ENCODE results near the gene MAN1C1.
A peak's percentile ranks its signal among the peaks of the same experiment; 100 is the strongest.

DNA sequence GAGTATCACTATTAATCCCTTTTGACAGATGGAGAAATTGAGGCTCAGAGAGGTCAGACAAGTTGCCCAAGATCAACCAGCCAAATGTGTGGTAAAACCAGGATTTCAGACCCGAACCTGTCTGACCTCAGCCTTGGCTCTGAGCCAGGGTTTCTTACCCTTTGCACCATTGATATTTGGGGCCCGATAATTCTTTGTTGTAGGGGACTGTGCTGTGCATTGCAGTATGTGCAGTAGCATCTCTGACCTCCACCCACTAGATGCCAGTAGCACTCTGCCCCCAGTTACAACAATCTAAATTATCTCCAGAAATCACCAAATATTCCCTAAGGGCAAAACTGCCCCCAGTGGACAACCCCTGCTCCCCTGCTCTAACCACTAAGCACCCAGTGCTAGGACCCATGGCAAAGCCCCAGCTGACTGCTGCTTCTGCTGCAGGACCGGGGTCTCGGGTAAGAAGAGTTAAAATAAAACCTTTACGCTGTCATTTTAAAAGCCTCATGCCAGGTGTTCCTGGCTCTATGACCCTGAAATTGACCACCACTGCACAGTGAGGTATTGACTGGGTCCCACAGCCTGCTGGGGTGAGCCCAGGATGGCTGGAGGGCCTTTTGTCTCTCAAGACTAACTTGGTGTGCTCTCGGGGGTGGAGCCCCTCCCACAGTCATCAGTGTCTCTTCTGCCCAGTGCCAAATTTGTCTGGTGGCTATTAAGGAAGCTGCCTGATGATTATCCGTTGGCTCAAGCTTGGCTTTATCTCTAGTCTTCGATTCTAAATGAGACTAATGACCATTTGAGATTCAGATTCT lies 5.6 kb upstream of the MAN1C1 start:
- TF ChIP-seq, protein P1, sequence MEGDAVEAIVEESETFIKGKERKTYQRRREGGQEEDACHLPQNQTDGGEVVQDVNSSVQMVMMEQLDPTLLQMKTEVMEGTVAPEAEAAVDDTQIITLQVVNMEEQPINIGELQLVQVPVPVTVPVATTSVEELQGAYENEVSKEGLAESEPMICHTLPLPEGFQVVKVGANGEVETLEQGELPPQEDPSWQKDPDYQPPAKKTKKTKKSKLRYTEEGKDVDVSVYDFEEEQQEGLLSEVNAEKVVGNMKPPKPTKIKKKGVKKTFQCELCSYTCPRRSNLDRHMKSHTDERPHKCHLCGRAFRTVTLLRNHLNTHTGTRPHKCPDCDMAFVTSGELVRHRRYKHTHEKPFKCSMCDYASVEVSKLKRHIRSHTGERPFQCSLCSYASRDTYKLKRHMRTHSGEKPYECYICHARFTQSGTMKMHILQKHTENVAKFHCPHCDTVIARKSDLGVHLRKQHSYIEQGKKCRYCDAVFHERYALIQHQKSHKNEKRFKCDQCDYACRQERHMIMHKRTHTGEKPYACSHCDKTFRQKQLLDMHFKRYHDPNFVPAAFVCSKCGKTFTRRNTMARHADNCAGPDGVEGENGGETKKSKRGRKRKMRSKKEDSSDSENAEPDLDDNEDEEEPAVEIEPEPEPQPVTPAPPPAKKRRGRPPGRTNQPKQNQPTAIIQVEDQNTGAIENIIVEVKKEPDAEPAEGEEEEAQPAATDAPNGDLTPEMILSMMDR (IDR thresholded peaks at IDR 0.05; ENCODE audit: low read depth, low read length) = peak; percentile 24; the same call in 1 of the 2 replicates
- TF ChIP-seq EZH2phosphoT487 (IDR thresholded peaks at IDR 0.05; ENCODE audit: low read depth) = peak; percentile 30; the same call in 1 of the 2 replicates

All from OCI-LY3 (cell line).